GM21529 (cell line): ENCODE data around the gene ST3GAL3.

Experiments
- ATAC-seq: cut with Tn5 transposase; IDR thresholded peaks from one replicate; pipeline ENCODE4 v1.9.1; 2021; ENCODE audit not compliant: unreplicated experiment

Gene ST3GAL3

DNA sequence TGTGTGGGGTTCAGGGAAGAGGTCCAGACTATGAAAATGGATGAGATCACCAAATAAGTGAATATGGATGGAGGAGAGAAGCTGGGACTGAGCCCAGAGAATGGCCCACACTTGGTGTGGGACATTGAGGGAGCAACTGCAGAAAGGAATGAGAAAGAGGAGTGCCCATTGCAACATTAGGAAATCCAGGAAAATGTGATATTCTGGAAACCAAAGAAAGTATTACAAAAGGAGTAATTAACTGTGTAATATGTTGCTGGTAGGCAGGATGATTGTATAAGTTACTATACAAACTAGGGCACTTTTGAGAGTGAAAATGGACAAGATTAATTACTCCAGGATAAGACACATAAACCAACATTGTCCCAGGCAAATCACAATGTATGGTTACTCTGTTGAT is 166.5 kb downstream of the ST3GAL3 start:
- ATAC-seq: no peak

DNA sequence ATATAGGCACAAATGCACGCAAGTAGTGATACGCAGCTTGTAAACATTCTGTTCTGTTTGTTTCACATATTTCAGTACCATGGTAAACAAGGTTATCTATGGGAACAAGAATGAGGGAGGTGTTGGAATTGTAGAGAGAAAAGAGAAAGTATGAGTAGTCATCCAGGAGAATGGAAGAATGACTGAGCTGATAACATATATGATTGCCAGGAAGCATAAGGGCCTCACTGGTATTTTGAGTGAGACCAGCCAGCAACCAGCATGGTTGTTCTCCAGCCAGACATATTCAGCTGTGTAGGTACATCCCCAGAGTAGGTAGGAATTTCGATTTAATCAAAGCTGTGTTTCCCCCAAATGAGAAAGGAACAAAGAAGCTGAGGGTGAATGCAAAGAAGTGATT is 167.4 kb downstream of the ST3GAL3 start:
- ATAC-seq: no peak

- no peak for ATAC-seq
These were observed 168.0 kb downstream of the ST3GAL3 start for GRCh38 chr1:43875331-43875730.

DNA sequence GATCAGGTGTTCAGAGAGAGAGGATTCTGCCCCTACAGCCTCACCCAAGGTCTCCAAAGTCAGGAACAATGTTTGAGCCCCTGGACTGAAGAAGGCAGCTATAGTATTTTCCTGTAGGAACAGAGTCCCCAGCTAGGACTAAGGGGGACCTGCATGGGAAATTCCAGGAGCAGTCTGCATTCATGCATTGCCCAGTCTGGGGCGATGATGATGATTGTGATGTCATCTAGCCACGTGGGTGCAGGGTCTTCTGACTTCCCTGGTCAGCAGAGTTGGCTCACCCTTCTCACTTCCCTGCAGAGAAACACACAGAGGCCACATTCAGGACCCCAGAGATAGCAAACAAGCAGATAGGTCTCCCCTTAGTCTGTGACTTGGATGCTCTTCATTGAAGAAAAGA is 169.8 kb downstream of the ST3GAL3 start:
- ATAC-seq: no peak

- no peak for ATAC-seq
These were observed 171.1 kb downstream of the ST3GAL3 start for GRCh38 chr1:43878440-43878839.

DNA sequence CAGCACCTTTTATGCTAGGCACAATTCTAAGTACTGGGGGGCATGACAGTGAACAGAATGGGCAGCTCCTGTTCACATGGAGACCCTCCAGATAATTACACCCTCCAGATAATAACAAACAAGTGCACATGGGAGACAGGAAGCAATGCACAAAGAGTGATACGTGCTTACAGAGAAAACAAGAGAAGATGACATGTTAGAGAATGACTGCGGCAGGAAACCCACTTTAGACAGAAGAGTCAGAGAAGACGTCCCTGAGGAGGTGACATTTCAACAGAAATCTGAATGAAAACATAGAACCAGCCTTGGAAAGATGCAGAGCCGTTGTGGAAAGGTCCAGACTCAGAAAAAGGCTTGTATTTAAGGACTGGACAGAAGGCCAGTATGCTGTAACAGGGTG is 171.5 kb downstream of the ST3GAL3 start:
- no peak for ATAC-seq

DNA sequence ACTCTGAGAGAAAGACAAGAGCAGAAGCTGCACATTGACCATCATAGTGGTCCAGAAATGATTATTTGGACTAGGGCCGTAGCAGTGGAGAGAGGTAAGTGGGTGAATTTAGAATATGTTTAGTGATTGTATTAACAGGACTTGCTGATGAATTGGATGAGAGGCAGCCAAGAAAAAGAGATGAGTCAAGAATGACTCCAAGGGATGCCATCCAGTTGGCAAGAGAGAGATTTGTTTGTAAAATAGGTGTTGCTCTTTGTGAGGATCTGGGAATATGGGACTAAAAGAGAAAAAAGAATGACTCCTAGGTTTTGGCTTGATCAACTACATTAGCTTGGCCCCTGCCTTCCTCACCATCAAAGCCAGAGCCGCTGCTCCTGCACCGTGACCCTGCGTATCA is 172.1 kb downstream of the ST3GAL3 start:
- ATAC-seq: no peak

DNA sequence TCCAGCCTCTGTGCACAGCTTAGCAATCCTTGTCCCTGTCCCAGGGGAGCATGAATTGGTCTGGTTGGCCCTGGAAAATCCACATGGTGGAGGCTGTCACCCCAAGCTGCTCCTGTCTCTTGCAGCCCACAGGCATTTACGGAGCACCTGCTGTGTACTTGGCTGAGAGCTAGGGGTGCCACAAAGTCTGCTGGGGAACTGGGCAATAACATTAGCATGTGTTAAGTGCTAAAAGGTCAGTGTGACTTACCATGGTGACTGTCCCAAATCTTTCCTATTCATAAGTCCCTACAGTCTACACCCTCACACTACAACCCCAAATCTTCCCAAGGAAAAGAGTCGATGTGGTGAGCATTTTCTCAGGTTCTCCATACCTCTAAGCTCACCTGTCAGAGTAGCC is 172.7 kb downstream of the ST3GAL3 start:
- no peak for ATAC-seq

DNA sequence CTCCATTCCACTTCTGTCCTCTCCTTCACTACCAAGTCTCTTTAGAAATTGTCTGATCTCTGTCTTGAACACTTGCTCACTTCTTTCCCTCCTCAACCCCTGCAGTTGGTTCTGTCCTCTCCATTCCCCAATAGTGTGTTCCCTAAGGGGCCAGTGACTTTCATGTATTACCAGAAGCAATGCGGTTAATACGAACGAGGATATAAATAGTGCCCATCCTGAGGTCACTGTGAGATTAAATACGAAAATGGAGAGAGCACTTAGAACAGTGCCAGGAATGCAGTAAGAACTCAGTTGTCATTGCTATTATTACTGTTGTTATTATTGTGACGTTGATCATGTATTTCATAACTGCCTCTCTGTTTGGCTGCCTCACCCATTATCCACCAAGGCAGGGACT is 173.3 kb downstream of the ST3GAL3 start:
- no peak for ATAC-seq

DNA sequence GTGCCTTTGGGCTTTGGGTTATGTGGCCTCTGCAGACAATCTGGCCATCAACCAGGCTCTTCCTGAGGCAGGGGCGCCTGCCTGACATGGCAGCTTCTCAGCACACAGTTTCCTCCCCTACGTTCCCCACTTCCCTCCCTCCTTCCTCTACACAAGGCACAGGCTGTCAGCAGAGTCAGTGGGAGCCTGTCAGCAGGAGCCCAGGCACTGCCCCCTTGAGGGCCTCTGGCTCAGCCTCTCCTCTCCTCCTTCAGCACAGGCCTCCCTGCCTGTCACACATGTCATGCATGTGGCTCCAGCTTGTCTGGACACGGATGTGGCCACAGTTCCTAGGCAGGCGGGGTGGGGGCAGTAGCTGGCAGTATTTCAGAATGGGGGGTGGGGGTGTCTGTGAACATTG is 174.1 kb downstream of the ST3GAL3 start:
- no peak for ATAC-seq

GRCh38 chr1:43882763-43883162 is 175.4 kb downstream of the ST3GAL3 start:
- no peak for ATAC-seq

DNA sequence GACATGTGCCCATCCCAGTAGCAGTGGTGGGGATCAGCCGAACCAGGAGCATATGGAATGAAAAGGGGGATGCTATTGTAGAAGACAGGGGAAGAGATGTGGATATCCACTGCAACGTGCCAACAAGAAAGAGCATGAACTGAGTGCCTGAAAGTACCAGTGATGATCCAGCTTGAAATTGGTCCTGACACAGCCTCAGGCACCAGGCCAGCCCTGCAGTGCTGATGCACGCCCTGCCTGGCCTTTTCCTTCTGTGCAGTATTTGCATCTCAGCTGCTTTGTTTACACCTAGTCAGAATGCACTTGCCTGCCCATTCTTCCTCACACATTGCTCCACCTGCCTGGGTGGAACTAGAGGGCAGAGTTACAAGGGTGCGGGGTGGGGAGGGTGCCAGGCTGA is 176.0 kb downstream of the ST3GAL3 start:
- ATAC-seq: no peak

GRCh38 chr1:43885279-43885801 is 178.0 kb downstream of the ST3GAL3 start:
- no peak for ATAC-seq

DNA sequence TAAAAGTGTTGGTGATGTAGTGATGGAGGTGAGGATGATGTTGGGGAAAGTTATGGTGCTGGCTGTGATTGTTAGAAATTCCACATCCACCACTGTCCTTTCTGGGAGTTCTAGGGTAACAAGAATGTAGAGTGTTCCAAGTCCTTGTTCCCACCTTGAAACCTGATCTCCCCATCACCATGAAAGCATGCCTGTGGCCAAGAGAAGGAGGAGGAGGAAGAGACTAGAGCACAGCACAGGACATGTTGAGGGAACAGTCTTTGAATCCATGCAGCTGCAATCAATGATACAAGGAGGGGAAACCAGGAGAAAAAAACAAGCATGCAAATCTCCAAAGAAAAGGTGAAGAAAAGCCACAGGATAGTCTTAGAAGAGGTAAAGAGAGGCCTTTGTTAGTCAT is 180.4 kb downstream of the ST3GAL3 start:
- ATAC-seq: no peak

DNA sequence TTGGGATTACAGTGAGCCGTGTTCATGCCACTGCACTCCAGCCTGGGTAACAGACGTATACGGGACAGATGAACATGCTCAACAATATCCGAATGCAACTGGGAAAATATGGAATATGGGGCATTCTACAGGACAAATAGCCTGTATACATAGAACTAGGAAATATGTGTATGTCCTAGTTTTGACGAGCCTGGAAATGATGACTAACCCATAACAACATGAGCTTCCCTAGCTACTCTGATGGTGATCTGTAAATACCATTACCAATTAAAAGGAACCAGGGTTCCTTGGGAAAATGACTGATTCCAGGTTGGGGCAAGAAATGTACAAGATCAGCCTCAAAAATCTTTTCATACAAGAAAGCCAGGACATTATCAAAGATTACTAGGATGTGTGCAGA is 183.5 kb downstream of the ST3GAL3 start:
- no peak for ATAC-seq

GRCh38 chr1:43893006-43893405 is 185.7 kb downstream of the ST3GAL3 start:
- ATAC-seq: no peak

GRCh38 chr1:43898981-43899380 is 191.6 kb downstream of the ST3GAL3 start:
- ATAC-seq: no peak

DNA sequence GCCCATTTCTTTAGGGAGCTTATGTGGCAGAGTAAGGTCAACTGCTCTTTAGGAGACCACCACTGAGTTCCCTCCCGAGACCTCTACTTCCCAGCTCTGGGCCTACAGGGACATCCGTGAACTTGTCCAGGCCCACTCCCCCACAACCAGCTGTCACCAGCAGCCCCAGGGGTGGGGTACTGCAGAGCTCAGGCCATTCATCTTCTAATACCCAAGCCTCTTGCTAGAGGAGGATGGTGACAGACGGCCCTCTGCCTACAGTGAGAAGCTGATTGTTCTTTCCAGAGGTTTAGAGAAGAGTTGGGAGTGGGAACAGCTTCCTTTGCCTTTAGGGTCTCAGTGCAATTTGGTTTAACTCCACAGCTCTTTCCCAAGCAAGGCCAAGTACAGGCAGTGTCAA is 193.1 kb downstream of the ST3GAL3 start:
- no peak for ATAC-seq

GRCh38 chr1:43901196-43901961 is 194.0 kb downstream of the ST3GAL3 start:
- no peak for ATAC-seq

- ATAC-seq: no peak
These were observed 194.9 kb downstream of the ST3GAL3 start for GRCh38 chr1:43902058-43902831.

- ATAC-seq: no peak
These were observed 197.6 kb downstream of the ST3GAL3 start for GRCh38 chr1:43904660-43905551.
